Measurements from ENCODE around the gene PRCP.
"Not testable (repeated sequence)": the region's sequence is repeated elsewhere in the genome, so short reads cannot be mapped to it uniquely, and the experiment has no call there.

PRCP gene

GRCh38 chr11:82855616-82856015 is 44.6 kb downstream of the PRCP start:
- peaks cover 2% of the 10 kb centered on the region for H3K79me2 ChIP-seq (ENCODE audit: control insufficient read depth, insufficient read depth, low read length, unreplicated experiment)
- H2AFZ ChIP-seq (ENCODE audit: low read length, unreplicated experiment) = no peak overlapping the region
- no peak overlapping the region for H3K4me3 ChIP-seq (ENCODE audit: low read depth, low read length)
- no peak overlapping the region for H3K27ac ChIP-seq (ENCODE audit: low read depth, low read length)
- no peaks in the 10 kb centered on the region for H3K27me3 ChIP-seq (ENCODE audit: insufficient read depth, low read length)
- H3K36me3 ChIP-seq (ENCODE audit: insufficient read depth, low read length) = no peaks in the 10 kb centered on the region; the same call in 1 of the 2 replicates
- peaks cover 49% of the 10 kb centered on the region for H3K4me1 ChIP-seq (ENCODE audit: control insufficient read depth, insufficient read depth, low read length, unreplicated experiment)

- H2AFZ ChIP-seq (ENCODE audit: low read length, unreplicated experiment); H3K79me2 ChIP-seq (ENCODE audit: control insufficient read depth, insufficient read depth, low read length, unreplicated experiment); H3K36me3 ChIP-seq (ENCODE audit: insufficient read depth, low read length); H3K27me3 ChIP-seq (ENCODE audit: insufficient read depth, low read length): not testable (repeated sequence)
- H3K27ac ChIP-seq (ENCODE audit: low read depth, low read length) = peak overlapping the region; percentile 44
- peak overlapping the region; percentile 57 for H3K4me3 ChIP-seq (ENCODE audit: low read depth, low read length)
- peaks cover 44% of the 10 kb centered on the region for H3K4me1 ChIP-seq (ENCODE audit: control insufficient read depth, insufficient read depth, low read length, unreplicated experiment)
These were observed 45.3 kb downstream of the PRCP start for GRCh38 chr11:82854916-82855315.

GRCh38 chr11:82854242-82854641 is 46.0 kb downstream of the PRCP start:
- Histone ChIP-seq H2AFZ (ENCODE audit: low read length, unreplicated experiment) (no peak overlapping the region), H3K27ac (ENCODE audit: low read depth, low read length) (peak overlapping the region; percentile 44), H3K27me3 (ENCODE audit: insufficient read depth, low read length) (no peaks in the 10 kb centered on the region), H3K36me3 (ENCODE audit: insufficient read depth, low read length) (no peaks in the 10 kb centered on the region; the same call in 1 of the 2 replicates), H3K4me1 (ENCODE audit: control insufficient read depth, insufficient read depth, low read length, unreplicated experiment) (peaks cover 37% of the 10 kb centered on the region), H3K79me2 (ENCODE audit: control insufficient read depth, insufficient read depth, low read length, unreplicated experiment) (peaks cover 2% of the 10 kb centered on the region), H3K4me3 (ENCODE audit: low read depth, low read length) (peak overlapping the region; percentile 57; the same call in 1 of the 2 replicates)

- peaks cover under 1% of the 10 kb centered on the region for H3K4me1 ChIP-seq (ENCODE audit: control insufficient read depth, insufficient read depth, low read length, unreplicated experiment)
- no peak overlapping the region for H3K4me3 ChIP-seq (ENCODE audit: low read depth, low read length)
- no peaks in the 10 kb centered on the region for H3K27me3 ChIP-seq (ENCODE audit: insufficient read depth, low read length)
- H3K36me3 ChIP-seq (ENCODE audit: insufficient read depth, low read length) = no peaks in the 10 kb centered on the region; the same call in 1 of the 2 replicates
- H3K79me2 ChIP-seq (ENCODE audit: control insufficient read depth, insufficient read depth, low read length, unreplicated experiment) = no peaks in the 10 kb centered on the region
- no peak overlapping the region for H2AFZ ChIP-seq (ENCODE audit: low read length, unreplicated experiment)
- H3K27ac ChIP-seq (ENCODE audit: low read depth, low read length) = no peak overlapping the region
These were observed 51.4 kb downstream of the PRCP start for GRCh38 chr11:82848829-82849228.

- Histone ChIP-seq H2AFZ (ENCODE audit: low read length, unreplicated experiment) (no peak overlapping the region), H3K4me1 (ENCODE audit: control insufficient read depth, insufficient read depth, low read length, unreplicated experiment) (no peaks in the 10 kb centered on the region), H3K27me3 (ENCODE audit: insufficient read depth, low read length) (no peaks in the 10 kb centered on the region), H3K79me2 (ENCODE audit: control insufficient read depth, insufficient read depth, low read length, unreplicated experiment) (no peaks in the 10 kb centered on the region), H3K4me3 (ENCODE audit: low read depth, low read length) (no peak overlapping the region), H3K27ac (ENCODE audit: low read depth, low read length) (no peak overlapping the region), H3K36me3 (ENCODE audit: insufficient read depth, low read length) (no peaks in the 10 kb centered on the region)
These were observed 54.6 kb downstream of the PRCP start for GRCh38 chr11:82845356-82846353.

- Histone ChIP-seq H2AFZ (ENCODE audit: low read length, unreplicated experiment) (no peak overlapping the region), H3K27me3 (ENCODE audit: insufficient read depth, low read length) (no peaks in the 10 kb centered on the region), H3K36me3 (ENCODE audit: insufficient read depth, low read length) (no peaks in the 10 kb centered on the region), H3K27ac (ENCODE audit: low read depth, low read length) (no peak overlapping the region), H3K79me2 (ENCODE audit: control insufficient read depth, insufficient read depth, low read length, unreplicated experiment) (no peaks in the 10 kb centered on the region), H3K4me1 (ENCODE audit: control insufficient read depth, insufficient read depth, low read length, unreplicated experiment) (no peaks in the 10 kb centered on the region), H3K4me3 (ENCODE audit: low read depth, low read length) (no peak overlapping the region)
These were observed 57.0 kb downstream of the PRCP start for GRCh38 chr11:82843057-82843795.

- Histone ChIP-seq H3K4me1 (ENCODE audit: control insufficient read depth, insufficient read depth, low read length, unreplicated experiment) (no peaks in the 10 kb centered on the region), H2AFZ (ENCODE audit: low read length, unreplicated experiment) (no peak overlapping the region), H3K79me2 (ENCODE audit: control insufficient read depth, insufficient read depth, low read length, unreplicated experiment) (no peaks in the 10 kb centered on the region), H3K27ac (ENCODE audit: low read depth, low read length) (no peak overlapping the region), H3K36me3 (ENCODE audit: insufficient read depth, low read length) (no peaks in the 10 kb centered on the region; the same call in 1 of the 2 replicates), H3K27me3 (ENCODE audit: insufficient read depth, low read length) (no peaks in the 10 kb centered on the region), H3K4me3 (ENCODE audit: low read depth, low read length) (no peak overlapping the region)
These were observed 58.2 kb downstream of the PRCP start for GRCh38 chr11:82842019-82842418.

GRCh38 chr11:82837650-82838049 is 62.6 kb downstream of the PRCP start:
- H3K27ac ChIP-seq (ENCODE audit: low read depth, low read length) = no peak overlapping the region
- H3K27me3 ChIP-seq (ENCODE audit: insufficient read depth, low read length) = no peaks in the 10 kb centered on the region
- H3K4me3 ChIP-seq (ENCODE audit: low read depth, low read length) = no peak overlapping the region
- H2AFZ ChIP-seq (ENCODE audit: low read length, unreplicated experiment) = no peak overlapping the region
- H3K79me2 ChIP-seq (ENCODE audit: control insufficient read depth, insufficient read depth, low read length, unreplicated experiment) = no peaks in the 10 kb centered on the region
- peaks cover 4% of the 10 kb centered on the region; the same call in 1 of the 2 replicates for H3K36me3 ChIP-seq (ENCODE audit: insufficient read depth, low read length)
- no peaks in the 10 kb centered on the region for H3K4me1 ChIP-seq (ENCODE audit: control insufficient read depth, insufficient read depth, low read length, unreplicated experiment)

- H2AFZ ChIP-seq (ENCODE audit: low read length, unreplicated experiment) = no peak overlapping the region
- no peaks in the 10 kb centered on the region for H3K79me2 ChIP-seq (ENCODE audit: control insufficient read depth, insufficient read depth, low read length, unreplicated experiment)
- H3K27ac ChIP-seq (ENCODE audit: low read depth, low read length) = no peak overlapping the region
- no peaks in the 10 kb centered on the region for H3K27me3 ChIP-seq (ENCODE audit: insufficient read depth, low read length)
- no peak overlapping the region for H3K4me3 ChIP-seq (ENCODE audit: low read depth, low read length)
- H3K4me1 ChIP-seq (ENCODE audit: control insufficient read depth, insufficient read depth, low read length, unreplicated experiment) = no peaks in the 10 kb centered on the region
- peaks cover 4% of the 10 kb centered on the region; the same call in 1 of the 2 replicates for H3K36me3 ChIP-seq (ENCODE audit: insufficient read depth, low read length)
These were observed 67.2 kb downstream of the PRCP start for GRCh38 chr11:82832983-82833382.

- Histone ChIP-seq H3K27me3 (ENCODE audit: insufficient read depth, low read length) (no peaks in the 10 kb centered on the region), H3K79me2 (ENCODE audit: control insufficient read depth, insufficient read depth, low read length, unreplicated experiment) (no peaks in the 10 kb centered on the region), H2AFZ (ENCODE audit: low read length, unreplicated experiment) (no peak overlapping the region), H3K36me3 (ENCODE audit: insufficient read depth, low read length) (0 out of 2 replicates have a peak, but pooled peaks cover 4% of the 10 kb centered on the region), H3K4me1 (ENCODE audit: control insufficient read depth, insufficient read depth, low read length, unreplicated experiment) (no peaks in the 10 kb centered on the region), H3K27ac (ENCODE audit: low read depth, low read length) (no peak overlapping the region), H3K4me3 (ENCODE audit: low read depth, low read length) (no peak overlapping the region)
These were observed 68.9 kb downstream of the PRCP start for GRCh38 chr11:82831364-82831763.
